ENCODE data around the gene SPATA18.

DNA sequence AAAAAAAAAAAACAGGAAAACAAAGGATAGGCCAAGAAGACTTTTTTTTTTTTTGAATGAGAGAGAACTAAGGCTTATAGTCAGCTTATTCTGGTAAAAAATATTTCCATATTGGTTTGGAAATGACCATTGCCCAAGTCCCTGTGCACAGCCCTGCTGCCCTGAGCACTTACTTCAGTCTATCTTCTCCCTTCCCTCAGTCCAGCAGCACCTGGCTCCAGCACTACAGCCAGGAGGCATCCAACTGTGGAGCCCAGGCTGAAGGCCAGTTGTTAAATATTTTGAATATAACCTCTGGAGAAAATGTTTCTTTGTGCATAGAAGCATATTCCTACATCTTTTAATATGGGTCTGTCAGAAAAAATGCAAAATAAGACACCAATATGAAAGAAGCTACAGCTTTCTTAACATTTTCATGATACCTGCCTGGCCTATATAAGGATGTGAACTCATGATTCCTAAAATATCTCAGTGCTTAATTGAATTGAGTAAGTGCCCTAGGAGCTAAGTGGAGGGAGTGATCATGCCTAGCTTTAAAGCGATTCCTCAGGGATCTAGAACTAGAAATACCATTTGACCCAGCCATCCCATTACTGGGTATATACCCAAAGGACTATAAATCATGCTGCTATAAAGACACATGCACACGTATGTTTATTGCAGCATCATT is 45.4 kb upstream of the SPATA18 start:
- TF ChIP-seq MXI1 (conservative IDR thresholded peaks at IDR 0.05; ENCODE audit: poor library complexity, severe bottlenecking) (no peak), POLR2AphosphoS5 (IDR thresholded peaks at IDR 0.05) (no peak), RAD21 (conservative IDR thresholded peaks at IDR 0.05) (no peak), EZH2 (IDR thresholded peaks at IDR 0.05; ENCODE audit: borderline replicate concordance, insufficient read depth, low read length, poor library complexity, severe bottlenecking) (no peak)
- TF ChIP-seq, protein P1, sequence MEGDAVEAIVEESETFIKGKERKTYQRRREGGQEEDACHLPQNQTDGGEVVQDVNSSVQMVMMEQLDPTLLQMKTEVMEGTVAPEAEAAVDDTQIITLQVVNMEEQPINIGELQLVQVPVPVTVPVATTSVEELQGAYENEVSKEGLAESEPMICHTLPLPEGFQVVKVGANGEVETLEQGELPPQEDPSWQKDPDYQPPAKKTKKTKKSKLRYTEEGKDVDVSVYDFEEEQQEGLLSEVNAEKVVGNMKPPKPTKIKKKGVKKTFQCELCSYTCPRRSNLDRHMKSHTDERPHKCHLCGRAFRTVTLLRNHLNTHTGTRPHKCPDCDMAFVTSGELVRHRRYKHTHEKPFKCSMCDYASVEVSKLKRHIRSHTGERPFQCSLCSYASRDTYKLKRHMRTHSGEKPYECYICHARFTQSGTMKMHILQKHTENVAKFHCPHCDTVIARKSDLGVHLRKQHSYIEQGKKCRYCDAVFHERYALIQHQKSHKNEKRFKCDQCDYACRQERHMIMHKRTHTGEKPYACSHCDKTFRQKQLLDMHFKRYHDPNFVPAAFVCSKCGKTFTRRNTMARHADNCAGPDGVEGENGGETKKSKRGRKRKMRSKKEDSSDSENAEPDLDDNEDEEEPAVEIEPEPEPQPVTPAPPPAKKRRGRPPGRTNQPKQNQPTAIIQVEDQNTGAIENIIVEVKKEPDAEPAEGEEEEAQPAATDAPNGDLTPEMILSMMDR (IDR thresholded peaks at IDR 0.05; ENCODE audit: poor library complexity, severe bottlenecking): no peak

All from neural cell (in vitro differentiated cells).